Measurements from ENCODE around the gene ARMH4. TPM values are rescaled to one million over a fixed set of nuclear protein-coding genes. Genes with fewer than 3 reads are reported as not detected.

The ARMH4 gene
- total RNA-seq, 4 donors from 2014 or later, result 2.3 to 4.6 (median 4.0) TPM

- ATAC-seq (ENCODE audit: low FRiP score) (no peak), DNase-seq (ENCODE audit: low spot score) (no peak)
- TF ChIP-seq, protein P1, sequence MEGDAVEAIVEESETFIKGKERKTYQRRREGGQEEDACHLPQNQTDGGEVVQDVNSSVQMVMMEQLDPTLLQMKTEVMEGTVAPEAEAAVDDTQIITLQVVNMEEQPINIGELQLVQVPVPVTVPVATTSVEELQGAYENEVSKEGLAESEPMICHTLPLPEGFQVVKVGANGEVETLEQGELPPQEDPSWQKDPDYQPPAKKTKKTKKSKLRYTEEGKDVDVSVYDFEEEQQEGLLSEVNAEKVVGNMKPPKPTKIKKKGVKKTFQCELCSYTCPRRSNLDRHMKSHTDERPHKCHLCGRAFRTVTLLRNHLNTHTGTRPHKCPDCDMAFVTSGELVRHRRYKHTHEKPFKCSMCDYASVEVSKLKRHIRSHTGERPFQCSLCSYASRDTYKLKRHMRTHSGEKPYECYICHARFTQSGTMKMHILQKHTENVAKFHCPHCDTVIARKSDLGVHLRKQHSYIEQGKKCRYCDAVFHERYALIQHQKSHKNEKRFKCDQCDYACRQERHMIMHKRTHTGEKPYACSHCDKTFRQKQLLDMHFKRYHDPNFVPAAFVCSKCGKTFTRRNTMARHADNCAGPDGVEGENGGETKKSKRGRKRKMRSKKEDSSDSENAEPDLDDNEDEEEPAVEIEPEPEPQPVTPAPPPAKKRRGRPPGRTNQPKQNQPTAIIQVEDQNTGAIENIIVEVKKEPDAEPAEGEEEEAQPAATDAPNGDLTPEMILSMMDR (IDR thresholded peaks at IDR 0.05), result no peak
These were observed 6.1 kb downstream of the ARMH4 start for GRCh38 chr14:58145936-58146335.

DNA sequence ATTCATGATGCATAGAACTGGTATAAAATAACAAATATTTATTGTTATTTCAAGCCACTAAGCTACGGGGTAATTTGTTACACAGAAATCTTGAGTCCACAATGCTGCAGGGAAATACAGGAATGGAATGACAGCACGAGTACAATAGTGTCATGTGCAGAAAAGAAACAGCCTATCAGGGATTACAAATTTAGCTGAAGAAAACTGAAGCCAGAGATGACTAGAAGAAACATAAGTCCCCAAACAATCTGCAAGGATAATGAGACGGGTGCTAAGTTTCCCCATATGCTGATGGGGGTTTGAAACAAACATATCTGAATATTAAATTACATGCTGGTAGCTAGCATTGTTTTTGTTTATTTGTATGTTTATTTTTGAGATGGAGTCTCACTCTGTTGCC lies 8.9 kb downstream of the ARMH4 start:
- DNase-seq (ENCODE audit: low spot score) (no peak), ATAC-seq (ENCODE audit: low FRiP score) (no peak)
- TF ChIP-seq, protein P1 (IDR thresholded peaks at IDR 0.05), result no peak

GRCh38 chr14:58141893-58142292 lies 10.1 kb downstream of the ARMH4 start:
- DNase-seq (ENCODE audit: low spot score) (no peak), ATAC-seq (ENCODE audit: low FRiP score) (no peak)
- TF ChIP-seq, protein P1 (IDR thresholded peaks at IDR 0.05), result no peak

DNA sequence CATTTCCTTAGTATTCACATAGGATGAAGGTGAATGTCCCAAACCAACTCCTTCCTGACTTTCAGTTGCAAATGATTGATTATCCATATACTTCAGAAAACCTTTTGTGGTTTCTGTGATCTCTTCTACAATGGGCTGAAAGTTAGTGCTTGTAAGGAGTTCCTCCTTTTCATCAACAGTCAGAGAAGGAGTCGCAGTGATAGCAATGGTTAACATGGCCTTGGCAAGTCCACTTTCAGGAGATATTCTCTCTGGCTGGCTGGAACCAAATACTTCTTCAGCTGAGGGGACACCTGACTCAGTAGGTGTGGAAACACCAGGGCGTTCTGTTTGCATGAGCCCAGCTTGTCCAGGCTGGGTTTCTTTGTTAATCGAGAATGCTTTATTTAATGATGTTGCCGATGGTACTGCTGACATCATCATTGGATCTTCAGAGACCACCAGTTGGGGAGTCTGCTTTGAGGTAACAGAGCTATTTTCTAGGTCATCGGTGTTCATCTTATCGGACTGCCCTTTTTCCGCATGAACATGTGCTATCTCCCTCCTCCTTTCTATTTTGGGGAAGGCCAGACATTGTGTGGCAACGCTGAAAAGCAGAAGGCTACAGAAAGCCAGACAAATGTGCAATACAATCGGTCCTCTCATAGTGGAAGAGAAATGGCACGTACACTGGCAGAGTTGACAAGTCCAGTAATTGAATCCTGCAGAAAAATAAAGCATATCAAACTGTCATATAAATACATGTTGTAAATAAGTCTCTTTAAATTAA lies 13.1 kb downstream of the ARMH4 start:
- TF ChIP-seq, protein P1 (IDR thresholded peaks at IDR 0.05), result no peak
- no peak for DNase-seq (ENCODE audit: low spot score)
- no peak for ATAC-seq (ENCODE audit: low FRiP score)

GRCh38 chr14:58138031-58138713 lies 13.8 kb downstream of the ARMH4 start:
- DNase-seq (ENCODE audit: low spot score) (no peak), ATAC-seq (ENCODE audit: low FRiP score) (no peak)
- TF ChIP-seq, protein P1 (IDR thresholded peaks at IDR 0.05), result no peak

DNA sequence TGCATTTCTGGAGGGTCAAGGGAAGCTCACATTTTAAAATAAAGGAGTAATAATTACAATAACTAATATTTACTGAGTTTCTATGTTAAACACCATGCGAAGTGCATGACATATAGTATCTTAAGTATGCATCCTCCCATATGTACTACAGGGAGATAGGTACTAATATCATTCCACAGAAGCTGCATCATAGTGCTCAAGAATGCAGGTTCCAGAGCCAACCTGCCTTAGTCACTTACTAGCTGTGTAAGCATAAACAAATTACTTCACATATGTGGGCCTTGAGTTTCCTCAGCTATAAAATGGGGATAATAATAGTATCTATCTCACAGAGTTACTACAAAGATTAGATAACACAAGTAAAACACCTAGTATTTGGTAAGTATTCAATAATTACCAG lies 18.3 kb downstream of the ARMH4 start:
- ATAC-seq (ENCODE audit: low FRiP score) (peak; percentile 76), DNase-seq (ENCODE audit: low spot score) (no peak)
- TF ChIP-seq, protein P1 (IDR thresholded peaks at IDR 0.05), result no peak

DNA sequence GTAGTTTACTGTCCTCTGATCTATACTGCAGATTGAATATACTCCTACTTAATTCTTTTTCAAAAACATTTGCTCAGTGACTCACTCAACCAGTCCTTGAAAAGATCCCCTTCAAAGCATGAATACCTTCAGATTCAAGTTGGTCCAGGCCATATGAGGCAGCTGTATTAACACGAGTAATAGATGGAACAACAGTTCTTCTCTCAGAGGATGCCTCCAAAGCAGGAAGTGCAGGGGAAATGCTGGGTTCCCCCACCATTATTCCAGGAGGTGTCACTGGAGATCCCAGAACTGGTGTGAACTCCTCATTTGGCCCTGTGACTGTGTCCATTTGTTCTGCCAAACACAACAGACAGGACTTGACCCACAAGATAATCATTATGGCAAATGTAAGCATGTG lies 20.6 kb downstream of the ARMH4 start:
- no peak for DNase-seq (ENCODE audit: low spot score)
- ATAC-seq (ENCODE audit: low FRiP score), result no peak
- TF ChIP-seq, protein P1 (IDR thresholded peaks at IDR 0.05), result no peak
